Keratinocyte (primary cell): ENCODE measurements around the gene EXOC3L1. TPM values are rescaled to one million over a fixed set of nuclear protein-coding genes. Genes with fewer than 3 reads are reported as not detected.

Source experiments
- DNase-seq: peaks from one replicate; pipeline ENCODE4 v3.0.0-alpha.2; 2011; ENCODE audit warnings: low read depth, missing footprints, low spot score
- FAIRE-seq: peaks from 2 replicates; lab custom pipeline; 2011; peaks lifted over from hg19 to GRCh38; lab: Jason Lieb, UNC
- H2AFZ ChIP-seq: 2 replicates; pipeline ENCODE4 v1.6.0; 2012; ENCODE audit warnings: low read length, control low read depth, inconsistent platforms; ENCODE audit not compliant: control insufficient read depth
- H3K27ac ChIP-seq: 2 replicates; pipeline ENCODE4 v1.5.1; 2011; ENCODE audit warnings: low read length; ENCODE audit not compliant: control insufficient read depth, insufficient read depth
- H3K27me3 ChIP-seq: 3 replicates; pipeline ENCODE4 v1.6.0; 2011; ENCODE audit warnings: low read length; ENCODE audit not compliant: control insufficient read depth, insufficient read depth; ENCODE audit errors: extremely low read depth
- H3K36me3 ChIP-seq, 2 experiments: 2 replicates in 1 of 2; 3 replicates in 1 of 2; pipeline ENCODE4 v1.5.1; 2011; ENCODE audit warnings: low read length in 2 of 2, mild to moderate bottlenecking in 1 of 2; ENCODE audit not compliant: control insufficient read depth in 2 of 2, insufficient read depth in 2 of 2; ENCODE audit errors: extremely low read depth in 1 of 2
- H3K4me1 ChIP-seq: 3 replicates; pipeline ENCODE4 v1.5.1; 2011; ENCODE audit warnings: low read length; ENCODE audit not compliant: control insufficient read depth, insufficient read depth; ENCODE audit errors: extremely low read depth
- H3K4me2 ChIP-seq: 3 replicates; pipeline ENCODE4 v1.6.0; 2011; ENCODE audit warnings: low read depth, low read length; ENCODE audit not compliant: control insufficient read depth, insufficient read depth; ENCODE audit errors: extremely low read depth
- H3K4me3 ChIP-seq, 3 experiments: fragments of 200-600 bp in 1 of 3; sonication (generic) in 1 of 3; 2 replicates in 2 of 3; 3 replicates in 1 of 3; pipeline ENCODE4 v1.5.1; 2011 to 2016; ENCODE audit warnings: low read length in 3 of 3, mild to moderate bottlenecking in 3 of 3, control low read depth in 2 of 3, inconsistent platforms in 1 of 3, low read depth in 1 of 3, mixed read lengths in 1 of 3, mixed run types in 1 of 3, moderate library complexity in 1 of 3; ENCODE audit not compliant: control insufficient read depth in 2 of 3, insufficient read depth in 2 of 3; ENCODE audit errors: extremely low read depth in 1 of 3
- H3K79me2 ChIP-seq: 2 replicates; pipeline ENCODE4 v1.6.0; 2012; ENCODE audit warnings: low read length; ENCODE audit not compliant: control insufficient read depth, insufficient read depth
- H3K9ac ChIP-seq: 3 replicates; pipeline ENCODE4 v1.6.0; 2011; ENCODE audit warnings: low read length; ENCODE audit not compliant: control insufficient read depth, insufficient read depth; ENCODE audit errors: extremely low read depth
- H3K9me1 ChIP-seq: 3 replicates; pipeline ENCODE4 v1.6.0; 2011; ENCODE audit warnings: low read length; ENCODE audit not compliant: control insufficient read depth, insufficient read depth; ENCODE audit errors: extremely low read depth
- H3K9me3 ChIP-seq: 2 replicates; pipeline ENCODE4 v1.5.1; 2012; ENCODE audit warnings: low read depth, low read length; ENCODE audit not compliant: control insufficient read depth
- H4K20me1 ChIP-seq: 3 replicates; pipeline ENCODE4 v1.6.0; 2011; ENCODE audit warnings: low read length; ENCODE audit not compliant: control insufficient read depth, insufficient read depth; ENCODE audit errors: extremely low read depth
- EZH2 ChIP-seq: IDR thresholded peaks from one replicate; pipeline ENCODE4 v1.6.1; 2012; ENCODE audit warnings: inconsistent platforms, mild to moderate bottlenecking, low read length, moderate library complexity
- dilution Hi-C: fragments of 300-500 bp; cut with MboI; formaldehyde crosslinking; loops from one replicate; pipeline ENCODE4 v1.7.0; 2020; ENCODE audit warnings: low sequenced_read_pairs; ENCODE audit not compliant: extremely low pct_ligation_motif_present
- polyA plus RNA-seq, 5 experiments: library from polyadenylated mRNA; depleted of rRNA in 3 of 5; stranded (reverse) in 3 of 5; stranded (forward) in 1 of 5; unstranded in 1 of 5; fragments of >200 nt; gene quantifications; 1 replicate in 1 of 5; 2 replicates in 3 of 5; 3 replicates in 1 of 5; pipeline versions ENCODE4 v1.2.1 to v1.2.3, GENCODE V29; 2011 to 2012; ENCODE audit warnings: missing spikeins in 2 of 5, low read depth in 1 of 5, low replicate concordance in 1 of 5
- TF ChIP-seq, protein P1 (sequence below), 3 experiments: IDR thresholded peaks in 1 of 3; conservative IDR thresholded peaks in 1 of 3; optimal IDR thresholded peaks in 1 of 3; 2 replicates in 2 of 3; 3 replicates in 1 of 3; pipeline versions ENCODE3 to v1.5.1; 2011; ENCODE audit warnings: low read length in 3 of 3, mild to moderate bottlenecking in 3 of 3, moderate library complexity in 2 of 3, control low read depth in 1 of 3, inconsistent platforms in 1 of 3; ENCODE audit not compliant: insufficient read depth in 2 of 3; ENCODE audit errors: extremely low read depth in 1 of 3

The EXOC3L1 gene
- polyA plus RNA-seq, 1 donor (not counting 4 experiments of a cell fraction or from before 2014, with no cell fraction given): not detected

DNA sequence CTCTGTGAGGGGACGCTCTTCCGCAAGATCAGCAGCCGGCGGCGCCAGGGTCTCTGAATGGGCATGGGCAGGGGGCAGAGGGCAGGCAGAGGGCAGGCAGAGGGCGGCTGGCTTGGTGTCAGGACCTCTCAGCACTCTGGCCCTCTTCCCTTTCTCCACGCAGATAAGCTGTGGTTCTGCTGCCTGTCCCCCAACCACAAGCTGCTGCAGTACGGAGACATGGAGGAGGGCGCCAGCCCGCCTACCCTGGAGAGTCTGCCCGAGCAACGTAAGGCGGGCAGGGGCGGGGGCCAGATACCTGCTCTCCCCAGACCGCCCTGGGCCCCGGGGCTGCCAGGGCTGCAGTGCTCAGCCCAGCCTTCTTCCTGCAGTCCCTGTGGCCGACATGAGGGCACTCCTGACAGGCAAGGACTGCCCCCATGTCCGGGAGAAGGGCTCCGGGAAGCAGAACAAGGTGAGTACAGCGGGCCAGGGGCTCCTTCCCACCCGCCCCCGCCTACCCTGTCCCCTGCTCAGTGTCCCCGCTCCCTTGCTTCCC lies 13.1 kb upstream of the EXOC3L1 start:
- Histone ChIP-seq H3K4me1 (peaks cover 36% of the 10 kb centered on the region), H3K79me2 (peaks cover 9% of the 10 kb centered on the region), H3K27me3 (no peaks in the 10 kb centered on the region), H3K9ac (no peak overlapping the region), H4K20me1 (no peaks in the 10 kb centered on the region), H3K36me3 (peaks cover 5 to 26% of the 10 kb centered on the region in 2 experiments), H3K27ac (no peak overlapping the region), H3K4me2 (no peak overlapping the region), H3K4me3 (no peak overlapping the region), H2AFZ (no peak overlapping the region), H3K9me1 (peaks cover 6% of the 10 kb centered on the region), H3K9me3 (no peaks in the 10 kb centered on the region)
- dilution Hi-C loops: no loop called here
- DNase-seq (no peak), FAIRE-seq (no peak)
- TF ChIP-seq, protein P1, sequence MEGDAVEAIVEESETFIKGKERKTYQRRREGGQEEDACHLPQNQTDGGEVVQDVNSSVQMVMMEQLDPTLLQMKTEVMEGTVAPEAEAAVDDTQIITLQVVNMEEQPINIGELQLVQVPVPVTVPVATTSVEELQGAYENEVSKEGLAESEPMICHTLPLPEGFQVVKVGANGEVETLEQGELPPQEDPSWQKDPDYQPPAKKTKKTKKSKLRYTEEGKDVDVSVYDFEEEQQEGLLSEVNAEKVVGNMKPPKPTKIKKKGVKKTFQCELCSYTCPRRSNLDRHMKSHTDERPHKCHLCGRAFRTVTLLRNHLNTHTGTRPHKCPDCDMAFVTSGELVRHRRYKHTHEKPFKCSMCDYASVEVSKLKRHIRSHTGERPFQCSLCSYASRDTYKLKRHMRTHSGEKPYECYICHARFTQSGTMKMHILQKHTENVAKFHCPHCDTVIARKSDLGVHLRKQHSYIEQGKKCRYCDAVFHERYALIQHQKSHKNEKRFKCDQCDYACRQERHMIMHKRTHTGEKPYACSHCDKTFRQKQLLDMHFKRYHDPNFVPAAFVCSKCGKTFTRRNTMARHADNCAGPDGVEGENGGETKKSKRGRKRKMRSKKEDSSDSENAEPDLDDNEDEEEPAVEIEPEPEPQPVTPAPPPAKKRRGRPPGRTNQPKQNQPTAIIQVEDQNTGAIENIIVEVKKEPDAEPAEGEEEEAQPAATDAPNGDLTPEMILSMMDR (optimal IDR thresholded peaks at IDR 0.05 in 1 of 3, IDR thresholded peaks at IDR 0.05 in 1 of 3, conservative IDR thresholded peaks at IDR 0.05 in 1 of 3; ENCODE audit: extremely low read depth in 1 of 3, insufficient read depth in 2 of 3, low read length in 3 of 3): no peak
- TF ChIP-seq EZH2: no peak

DNA sequence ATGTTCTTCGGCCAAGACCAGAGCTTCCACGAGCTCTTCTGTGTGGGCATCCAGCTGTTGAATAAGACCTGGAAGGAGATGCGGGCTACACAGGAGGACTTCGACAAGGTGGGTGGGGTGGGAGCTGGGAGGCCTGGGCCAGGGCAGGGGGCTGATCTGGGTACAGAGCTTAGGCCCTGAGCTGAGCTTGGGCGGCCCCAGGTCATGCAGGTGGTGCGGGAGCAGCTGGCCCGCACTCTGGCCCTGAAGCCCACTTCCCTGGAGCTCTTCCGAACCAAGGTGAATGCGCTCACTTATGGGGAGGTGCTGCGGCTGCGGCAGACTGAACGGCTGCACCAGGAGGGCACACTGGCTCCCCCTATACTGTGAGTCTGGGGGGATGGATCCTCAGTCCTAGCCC lies 12.5 kb upstream of the EXOC3L1 start:
- Histone ChIP-seq H3K4me1 (peaks cover 33% of the 10 kb centered on the region), H3K4me3 (no peak overlapping the region), H3K4me2 (no peak overlapping the region), H3K79me2 (peaks cover 9% of the 10 kb centered on the region), H3K9me1 (peaks cover 6% of the 10 kb centered on the region), H3K9me3 (no peaks in the 10 kb centered on the region), H3K9ac (no peak overlapping the region), H3K27me3 (no peaks in the 10 kb centered on the region), H3K36me3 (peaks cover 11 to 26% of the 10 kb centered on the region in 2 experiments), H3K27ac (no peak overlapping the region), H2AFZ (no peak overlapping the region), H4K20me1 (no peaks in the 10 kb centered on the region)
- no peak for TF ChIP-seq EZH2
- TF ChIP-seq, protein P1 (optimal IDR thresholded peaks at IDR 0.05 in 1 of 3, IDR thresholded peaks at IDR 0.05 in 1 of 3, conservative IDR thresholded peaks at IDR 0.05 in 1 of 3; ENCODE audit: extremely low read depth in 1 of 3, insufficient read depth in 2 of 3, low read length in 3 of 3): no peak
- no peak for DNase-seq
- FAIRE-seq: no peak
- dilution Hi-C loops: no loop called here
